K562 (cell line): ENCODE data around the gene SCNN1A. TPM values are rescaled to one million over a fixed set of nuclear protein-coding genes. Genes with fewer than 3 reads are reported as not detected.

Experiments used
- ARID2 ChIP-seq: fragments of 450-650 bp; IDR thresholded peaks from 2 replicates; pipeline ENCODE4 v1.6.1; 2017; ENCODE audit warnings: antibody characterized with exemption, mild to moderate bottlenecking
- ATF3 ChIP-seq, 2 experiments: fragments of 450-650 bp in 1 of 2; sonication (generic) in 1 of 2; formaldehyde crosslinking in 1 of 2; IDR thresholded peaks in 1 of 2; conservative IDR thresholded peaks in 1 of 2; 2 replicates each; pipeline versions ENCODE4 v1.6.1 to v1.8.1; 2016 to 2023; ENCODE audit warnings: mild to moderate bottlenecking in 2 of 2, moderate library complexity in 2 of 2, inconsistent platforms in 1 of 2, missing genetic modification reagents in 1 of 2
- E2F3 ChIP-seq: fragments of 250-450 bp; sonication (Bioruptor Pico); IDR thresholded peaks from 2 replicates; pipeline ENCODE4 v1.4.0; 2020; ENCODE audit warnings: mild to moderate bottlenecking
- FIP1L1 ChIP-seq: fragments of 200-400 bp; formaldehyde crosslinking; IDR thresholded peaks from 2 replicates; pipeline ENCODE4 v1.6.1; 2018; ENCODE audit warnings: mild to moderate bottlenecking, low read depth, low read length; ENCODE audit not compliant: poor library complexity, severe bottlenecking
- HNRNPLL ChIP-seq: fragments of 200-400 bp; formaldehyde crosslinking; IDR thresholded peaks from 2 replicates; pipeline ENCODE4 v1.6.1; 2017; ENCODE audit warnings: low read length, low read depth, mild to moderate bottlenecking; ENCODE audit not compliant: poor library complexity, severe bottlenecking
- NRF1 ChIP-seq, 2 experiments: fragments of 450-650 bp; IDR thresholded peaks in 1 of 2; conservative IDR thresholded peaks in 1 of 2; 2 replicates each; pipeline ENCODE4 v1.6.1; 2014; ENCODE audit warnings: mild to moderate bottlenecking in 2 of 2
- PKNOX1 ChIP-seq: fragments of 450-650 bp; IDR thresholded peaks from 2 replicates; pipeline ENCODE4 v1.6.1; 2016
- PURB ChIP-seq: sonication (generic); formaldehyde crosslinking; IDR thresholded peaks from 2 replicates; pipeline ENCODE4 v1.9.0; 2021; ENCODE audit warnings: low read depth, mild to moderate bottlenecking, missing genetic modification reagents
- RHOXF2B ChIP-seq: fragments of 250-450 bp; sonication (Bioruptor Pico); conservative IDR thresholded peaks from 2 replicates; pipeline ENCODE4 v1.5.1; 2021
- SAFB2 ChIP-seq: fragments of 200-400 bp; formaldehyde crosslinking; IDR thresholded peaks from 2 replicates; pipeline ENCODE4 v1.6.1; 2018; ENCODE audit warnings: borderline replicate concordance, low read length, low read depth, moderate library complexity; ENCODE audit not compliant: severe bottlenecking
- ZBTB40 ChIP-seq, 2 experiments: fragments of 450-650 bp in 1 of 2; sonication (generic) in 1 of 2; formaldehyde crosslinking in 1 of 2; IDR thresholded peaks; 2 replicates each; pipeline versions ENCODE4 v1.7.1 to v1.9.0; 2016 to 2022; ENCODE audit warnings: inconsistent platforms in 1 of 2, mild to moderate bottlenecking in 1 of 2, missing genetic modification reagents in 1 of 2
- ZNF212 ChIP-seq: fragments of 450-650 bp; formaldehyde crosslinking; IDR thresholded peaks from 2 replicates; pipeline ENCODE4 v1.4.0; 2020; ENCODE audit warnings: mild to moderate bottlenecking
- ZNF347 ChIP-seq: fragments of 450-650 bp; formaldehyde crosslinking; IDR thresholded peaks from 2 replicates; pipeline ENCODE4 v1.4.0; 2020; ENCODE audit warnings: low read depth, mild to moderate bottlenecking, moderate library complexity
- polyA plus RNA-seq, 8 experiments: library from polyadenylated mRNA; depleted of rRNA in 4 of 8; stranded (reverse) in 5 of 8; unstranded in 3 of 8; fragments of >200 nt; fragmentation: Nextera tagmentation in 2 of 8; fragmentation: Illumina TruSeq in 1 of 8; extraction: Ambion mirVana in 2 of 8; extraction: Trizol in 1 of 8; gene quantifications; 2 replicates each; pipeline versions ENCODE4 v1.2.1 to v1.2.3, GENCODE V29; 2011 to 2014; ENCODE audit warnings: inconsistent platforms in 1 of 8, missing spikeins in 1 of 8
- total RNA-seq, 7 experiments: library from RNA; depleted of rRNA in 6 of 7; stranded (reverse); fragments of >200 nt in 6 of 7; fragmentation: Illumina TruSeq in 2 of 7; extraction: Trizol in 2 of 7; gene quantifications; 2 replicates each; pipeline versions ENCODE4 v1.2.1 to v1.2.3, GENCODE V29; 2011 to 2021; ENCODE audit warnings: low replicate concordance in 1 of 7
- TF ChIP-seq, protein P1 (sequence below): fragments of 250-450 bp; sonication (Bioruptor Pico); IDR thresholded peaks from 2 replicates; pipeline ENCODE4 v1.4.0; 2020; ENCODE audit warnings: borderline replicate concordance

Gene SCNN1A
- total and polyA plus RNA-seq, 9 of the 15 experiments (the other 6 are each of a cell fraction or from before 2014, with no cell fraction given), result 0.15 to 0.49 (median 0.32) TPM; not detected in 5

DNA sequence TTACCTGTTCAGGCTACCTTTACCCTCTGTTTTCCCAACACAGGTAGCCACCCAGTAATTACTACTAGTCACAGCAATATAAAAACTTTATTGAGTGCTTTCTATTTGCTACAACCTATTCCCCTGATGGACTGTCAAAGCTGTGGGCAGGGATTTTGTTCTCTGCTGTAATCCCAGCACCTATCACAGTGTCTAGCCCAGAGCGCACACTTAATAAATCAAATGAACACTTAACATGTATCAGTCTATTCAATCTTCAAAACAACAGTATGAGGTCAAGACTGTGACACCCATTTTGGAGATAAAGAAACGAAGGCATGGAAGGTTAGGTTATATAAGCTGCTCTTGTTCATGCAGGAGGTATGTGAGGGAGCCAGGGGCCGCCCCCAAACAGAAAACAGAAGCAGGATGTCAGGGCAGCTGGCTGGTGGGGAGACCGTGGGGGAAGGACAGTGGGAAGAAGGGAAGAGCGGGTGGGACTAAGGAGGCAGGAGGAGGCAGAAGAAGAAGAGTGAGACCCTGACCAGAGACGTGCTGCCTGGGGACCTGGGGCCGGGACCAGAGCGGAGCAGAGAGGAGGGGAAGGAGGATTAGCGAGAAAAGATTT, 35.2 kb downstream of the SCNN1A start (continued):
- TF ChIP-seq ZBTB40 (IDR thresholded peaks at IDR 0.05) (peak; percentile 90), ZBTB40 (CRISPR knock-in tag; IDR thresholded peaks at IDR 0.05) (peak; percentile 97), PURB (no peak), FIP1L1 (no peak), ZNF212 (CRISPR knock-in tag) (no peak), RHOXF2B (CRISPR knock-in tag) (no peak), HNRNPLL (no peak), PKNOX1 (peak; percentile 48), ATF3 (IDR thresholded peaks at IDR 0.05) (no peak), ATF3 (CRISPR knock-in tag; conservative IDR thresholded peaks at IDR 0.05) (no peak), NRF1 (conservative IDR thresholded peaks at IDR 0.05 in 1 of 2, IDR thresholded peaks at IDR 0.05 in 1 of 2) (no peak), E2F3 (CRISPR knock-in tag) (no peak), ZNF347 (CRISPR knock-in tag) (no peak), ARID2 (no peak), SAFB2 (no peak)
- TF ChIP-seq, protein P1, sequence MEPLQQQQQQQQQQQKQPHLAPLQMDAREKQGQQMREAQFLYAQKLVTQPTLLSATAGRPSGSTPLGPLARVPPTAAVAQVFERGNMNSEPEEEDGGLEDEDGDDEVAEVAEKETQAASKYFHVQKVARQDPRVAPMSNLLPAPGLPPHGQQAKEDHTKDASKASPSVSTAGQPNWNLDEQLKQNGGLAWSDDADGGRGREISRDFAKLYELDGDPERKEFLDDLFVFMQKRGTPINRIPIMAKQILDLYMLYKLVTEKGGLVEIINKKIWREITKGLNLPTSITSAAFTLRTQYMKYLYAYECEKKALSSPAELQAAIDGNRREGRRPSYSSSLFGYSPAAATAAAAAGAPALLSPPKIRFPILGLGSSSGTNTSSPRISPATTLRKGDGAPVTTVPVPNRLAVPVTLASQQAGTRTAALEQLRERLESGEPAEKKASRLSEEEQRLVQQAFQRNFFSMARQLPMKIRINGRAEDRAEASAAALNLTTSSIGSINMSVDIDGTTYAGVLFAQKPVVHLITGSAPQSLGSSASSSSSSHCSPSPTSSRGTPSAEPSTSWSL, result no peak
